GM21515 (cell line): Measurements from ENCODE around the gene FKBP3.
"Not testable (repeated sequence)": the region's sequence is repeated elsewhere in the genome, so short reads cannot be mapped to it uniquely, and the experiment has no call there.

ENCODE experiments used
- ATAC-seq: cut with Tn5 transposase; IDR thresholded peaks from one replicate; pipeline ENCODE4 v1.9.1; 2021; ENCODE audit not compliant: unreplicated experiment

FKBP3 gene

DNA sequence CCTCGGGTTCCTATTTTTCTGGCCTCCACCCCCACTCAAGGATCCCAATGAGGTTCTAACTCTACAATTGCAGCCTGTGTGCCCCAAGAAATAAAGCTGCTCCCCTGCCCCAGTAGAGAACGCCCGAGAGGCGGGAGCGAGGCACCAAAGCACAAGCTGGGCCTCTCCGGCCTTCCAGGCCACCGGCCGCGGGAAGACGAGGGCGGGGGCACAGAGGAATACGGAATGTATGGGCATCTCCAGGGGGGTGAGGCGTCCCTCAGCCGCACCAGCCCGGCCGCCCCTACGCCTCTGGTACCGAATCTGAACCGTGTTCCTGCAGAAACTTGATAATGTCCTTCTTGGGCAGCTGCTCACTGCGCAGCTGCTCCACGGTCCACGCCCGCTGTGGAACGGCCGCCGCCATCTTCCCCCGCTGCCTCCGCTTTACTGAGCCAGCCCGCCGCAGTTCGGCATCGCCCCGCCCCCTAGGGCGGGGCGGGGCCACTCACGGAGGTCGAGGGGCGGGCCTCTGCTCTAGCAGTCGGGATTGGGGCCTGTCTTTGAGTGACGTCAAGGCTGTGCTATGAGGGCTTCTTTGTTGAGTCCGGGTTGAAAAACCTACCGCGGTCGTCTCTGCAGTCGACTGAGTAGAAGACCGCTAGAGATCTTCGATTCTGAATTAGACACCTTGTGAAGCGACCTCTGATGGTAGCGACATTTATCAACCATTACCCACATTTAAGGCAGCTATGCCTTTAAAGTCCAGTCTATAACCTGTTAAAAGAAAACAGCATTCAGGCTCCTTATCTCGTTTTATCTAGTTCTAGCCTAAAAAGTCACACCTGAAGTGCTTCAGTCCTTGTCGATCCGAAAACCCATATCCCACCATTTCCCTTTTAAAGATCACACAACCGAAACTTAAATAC, at the start of gene FKBP3:
FKBP3 (minus strand) TSS at position 431 of the 908 bp plus-strand sequence; CDS start at position 406, 25 bp downstream.
- ATAC-seq = peak; percentile 86

DNA sequence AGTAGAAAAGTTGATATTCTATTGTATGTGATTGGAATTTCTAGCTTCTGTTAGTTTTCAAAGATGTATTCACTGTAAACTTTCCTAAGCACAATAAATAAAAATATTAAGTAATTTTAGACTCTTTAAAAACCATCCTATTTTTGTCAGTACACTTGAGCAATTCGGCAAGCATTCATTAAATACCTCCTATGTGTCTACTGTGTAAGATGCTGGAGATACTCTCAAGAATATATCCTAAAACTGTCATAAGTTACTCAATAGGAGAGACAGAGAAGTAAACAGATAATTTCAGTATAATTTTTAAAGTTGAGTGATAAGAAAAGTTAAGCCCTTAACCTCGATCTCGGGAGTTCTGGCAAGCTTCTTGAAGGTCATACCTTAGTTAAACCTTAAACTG, 47.5 kb upstream of the FKBP3 start:
- no peak for ATAC-seq

- no peak for ATAC-seq
Observed at GRCh38 chr14:45181329-45181728, 47.0 kb upstream of the FKBP3 start.

- no peak for ATAC-seq
Observed at GRCh38 chr14:45177076-45177475, 42.8 kb upstream of the FKBP3 start.

DNA sequence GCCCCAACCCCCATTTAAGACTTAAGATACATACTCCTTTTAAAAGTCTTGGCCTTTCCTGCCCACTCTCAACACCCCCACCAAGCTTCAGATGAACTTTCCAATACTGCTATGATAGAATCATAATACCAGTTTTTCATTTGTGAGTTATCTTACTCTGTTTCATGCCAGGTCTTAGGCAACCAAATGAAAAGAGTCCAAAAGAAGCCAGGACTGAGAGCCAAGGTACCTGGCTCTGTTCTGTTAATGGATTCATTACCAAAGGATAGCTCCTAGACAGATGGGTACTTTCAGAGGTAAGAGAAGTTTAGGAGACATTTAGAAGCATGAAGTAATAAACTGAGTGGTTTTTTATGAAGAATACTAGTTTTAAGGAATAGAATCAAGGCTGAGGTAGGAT, 35.6 kb upstream of the FKBP3 start:
- no peak for ATAC-seq

DNA sequence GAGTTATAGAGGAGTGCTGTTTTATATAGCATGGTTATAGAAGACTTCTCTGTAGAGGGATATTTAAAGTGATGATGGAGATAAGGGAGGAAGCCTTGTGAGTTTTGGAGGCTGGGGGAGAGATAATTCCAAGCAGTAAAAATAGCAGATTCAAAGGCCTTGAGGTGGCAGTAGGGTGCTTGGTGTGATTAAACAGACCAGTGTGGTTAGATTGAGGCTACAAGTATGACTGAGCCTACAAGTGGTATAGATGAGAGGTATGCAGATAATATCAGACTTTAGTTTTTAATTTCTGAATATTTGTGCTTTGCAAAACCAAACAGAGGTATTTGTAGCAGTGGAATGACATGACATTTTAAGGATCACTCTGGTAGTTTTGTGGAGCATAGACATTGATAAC, 21.8 kb upstream of the FKBP3 start:
- no peak for ATAC-seq

DNA sequence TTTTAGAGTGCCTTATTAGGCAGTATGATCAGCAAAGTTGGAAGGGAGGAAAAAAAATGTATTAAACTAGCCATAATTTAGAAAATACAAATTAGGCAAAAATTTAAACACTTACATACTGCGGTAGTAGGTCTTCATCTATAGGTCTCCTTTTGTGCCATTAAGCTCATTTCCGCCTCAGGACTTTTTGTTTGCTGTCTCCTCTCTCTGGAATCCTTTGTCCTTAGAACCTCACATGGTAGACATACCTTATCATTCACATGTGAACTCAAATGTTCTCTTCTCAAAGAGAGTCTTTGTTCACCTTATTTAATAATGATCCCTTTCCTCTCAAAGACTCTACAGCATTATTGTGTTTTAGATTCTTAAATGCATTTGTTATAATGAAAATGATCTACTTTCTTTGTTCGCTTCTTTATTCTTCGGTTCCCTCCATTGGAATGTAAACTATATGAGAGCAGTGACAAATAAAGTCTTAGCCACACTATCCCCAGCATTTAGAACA, 16.2 kb upstream of the FKBP3 start:
- ATAC-seq = no peak

- ATAC-seq = no peak
Observed at GRCh38 chr14:45149602-45150001, 15.3 kb upstream of the FKBP3 start.

- no peak for ATAC-seq
Observed at GRCh38 chr14:45145214-45145613, 10.9 kb upstream of the FKBP3 start.

GRCh38 chr14:45144658-45145057, 10.4 kb upstream of the FKBP3 start:
- peak; percentile 57 for ATAC-seq

GRCh38 chr14:45142083-45142482, 7.8 kb upstream of the FKBP3 start:
- ATAC-seq = not testable (repeated sequence)

- no peak for ATAC-seq
Observed at GRCh38 chr14:45140661-45141187, 6.4 kb upstream of the FKBP3 start.

DNA sequence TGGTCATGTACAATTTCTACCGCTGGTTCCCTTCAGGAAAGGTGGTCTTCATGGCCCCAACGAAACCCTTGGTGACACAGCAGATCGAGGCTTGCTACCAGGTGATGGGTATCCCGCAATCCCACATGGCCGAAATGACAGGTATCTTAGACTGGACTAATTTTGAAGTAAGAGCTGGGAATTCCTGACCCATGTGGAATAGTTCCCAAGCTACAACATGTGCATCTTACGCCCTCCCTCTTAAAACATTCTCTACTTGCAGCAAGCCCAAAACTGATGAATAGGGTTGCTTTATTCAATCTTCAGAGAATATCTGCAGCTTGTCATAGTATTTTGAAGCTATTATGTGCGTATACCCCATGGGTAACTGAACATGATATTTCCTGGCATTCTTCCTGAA, 2.1 kb upstream of the FKBP3 start:
- ATAC-seq = no peak

DNA sequence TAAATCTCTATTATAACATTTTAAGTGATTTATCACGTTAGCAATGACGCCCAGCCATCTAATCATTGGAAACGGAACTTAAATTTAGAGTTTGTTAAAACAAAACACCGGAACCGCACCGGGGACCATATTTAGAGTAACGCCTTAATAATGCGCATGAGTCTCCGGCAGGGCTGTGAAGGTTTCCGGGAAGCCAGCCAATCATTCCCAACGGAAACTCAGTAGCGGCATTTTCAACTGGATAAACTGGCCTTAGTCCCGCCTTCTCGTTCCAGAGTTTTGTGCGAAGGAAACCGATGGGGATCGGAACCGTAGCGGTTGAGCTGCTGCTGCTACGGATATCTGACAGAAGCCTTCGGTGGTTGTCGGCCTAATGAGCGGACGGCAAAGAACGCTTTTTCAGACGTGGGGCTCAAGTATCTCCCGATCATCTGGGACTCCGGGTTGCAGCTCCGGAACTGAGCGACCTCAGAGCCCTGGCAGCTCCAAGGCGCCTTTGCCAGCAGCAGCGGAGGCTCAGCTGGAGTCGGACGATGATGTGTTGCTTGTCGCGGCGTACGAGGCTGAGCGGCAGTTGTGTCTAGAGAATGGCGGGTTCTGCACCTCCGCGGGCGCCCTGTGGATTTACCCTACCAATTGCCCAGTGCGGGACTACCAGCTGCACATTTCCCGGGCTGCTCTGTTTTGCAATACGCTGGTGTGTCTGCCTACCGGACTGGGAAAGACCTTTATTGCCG, 1.5 kb upstream of the FKBP3 start, which contains the start of gene FANCM:
FANCM (plus strand) TSS at position 272 of the 737 bp plus-strand sequence; CDS start at position 374, 102 bp downstream.
- peak; percentile 46 for ATAC-seq

DNA sequence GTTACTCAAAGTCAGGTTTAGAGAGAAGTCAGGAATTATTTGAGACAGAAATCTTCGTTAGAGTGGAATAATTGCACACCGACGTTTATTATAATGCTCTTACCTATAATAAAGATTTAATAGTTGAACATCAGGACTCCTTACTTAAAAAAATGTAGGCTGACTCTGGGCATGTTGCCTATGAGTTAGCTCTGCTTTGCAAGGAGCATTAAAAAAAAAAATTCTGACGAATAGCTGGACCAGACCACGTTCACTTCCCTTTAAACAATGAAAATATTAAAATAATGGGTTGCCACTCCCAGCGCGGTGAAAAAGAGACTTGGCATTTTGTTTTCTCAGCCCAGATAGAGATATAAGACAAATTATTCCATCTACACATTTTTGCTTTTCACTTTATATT, 875 bp upstream of the FKBP3 start:
- no peak for ATAC-seq

GRCh38 chr14:45133683-45134050, 614 bp downstream of the FKBP3 start:
- ATAC-seq = no peak

- ATAC-seq = no peak
Observed at GRCh38 chr14:45128963-45129629, 5.2 kb downstream of the FKBP3 start.

DNA sequence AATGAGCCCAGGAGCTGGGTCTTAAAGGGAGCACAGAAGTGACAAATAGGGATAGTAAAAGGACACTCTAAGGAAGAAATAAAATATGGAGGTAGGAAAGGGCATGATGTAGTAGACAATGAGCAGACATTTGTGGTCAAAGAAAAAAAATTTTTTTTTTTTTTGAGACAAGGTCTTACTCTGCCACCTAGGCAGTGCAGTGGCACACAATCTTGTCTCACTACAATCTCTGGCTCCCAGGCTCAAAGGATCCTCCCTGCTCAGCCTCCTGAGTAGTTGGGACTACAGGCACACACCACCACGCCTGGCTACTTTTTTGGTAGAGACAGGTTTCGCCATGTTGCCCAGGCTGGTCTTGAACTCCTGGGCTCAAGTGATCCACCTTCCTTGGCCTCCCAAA, 8.5 kb downstream of the FKBP3 start:
- no peak for ATAC-seq

DNA sequence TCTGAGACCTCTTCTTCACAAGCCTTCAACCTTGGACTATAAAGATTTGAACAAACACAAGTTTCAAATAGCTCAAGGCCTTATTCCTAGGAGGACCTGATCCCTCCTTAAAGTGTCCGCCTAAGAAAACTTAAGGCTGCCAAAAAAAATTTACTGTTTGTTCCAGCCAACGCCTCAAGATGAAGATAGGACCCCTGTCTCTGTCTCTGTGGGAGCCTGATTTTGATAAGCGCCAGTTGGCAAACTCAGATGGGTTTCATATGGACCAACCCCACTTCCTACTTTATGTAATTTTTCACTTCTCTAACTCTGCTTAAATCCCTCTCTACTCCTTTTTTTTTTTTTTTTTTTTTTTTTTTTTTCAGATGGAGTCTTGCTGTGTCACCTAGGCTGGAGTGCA, 11.0 kb downstream of the FKBP3 start:
- ATAC-seq = no peak

- ATAC-seq = no peak
Observed at GRCh38 chr14:45120096-45120495, 14.2 kb downstream of the FKBP3 start.

GRCh38 chr14:45118594-45118993, 15.7 kb downstream of the FKBP3 start:
- no peak for ATAC-seq
